Gastrocnemius medialis (tissue), 4 donors: ENCODE data around the gene P2RX5.

Experiments used
- CTCF ChIP-seq, 5 experiments: fragments of 450-650 bp in 3 of 5; fragments of 200-600 bp in 2 of 5; sonication (generic) in 2 of 5; IDR thresholded peaks in 4 of 5; conservative IDR thresholded peaks in 1 of 5; 1 replicate in 4 of 5; 2 replicates in 1 of 5; pipeline ENCODE4 v1.5.1; 2016 to 2019; ENCODE audit warnings: antibody characterized with exemption in 5 of 5, mild to moderate bottlenecking in 3 of 5, moderate library complexity in 3 of 5
- POLR2A ChIP-seq, 2 donors: fragments of 450-650 bp; IDR thresholded peaks; one replicate each; pipeline ENCODE4 v1.6.1; 2017; ENCODE audit warnings: antibody characterized with exemption in 2 of 2, mild to moderate bottlenecking in 2 of 2, moderate library complexity in 2 of 2

- TF ChIP-seq CTCF (IDR thresholded peaks at IDR 0.05 in 4 of 5, conservative IDR thresholded peaks at IDR 0.05 in 1 of 5) (no peak), POLR2A (IDR thresholded peaks at IDR 0.05) (no peak)
Measured at GRCh38 chr17:3697103-3697476, 1.1 kb upstream of the P2RX5 start.
